Smooth muscle cell (in vitro differentiated cells): Measurements from ENCODE around the gene ATL2. TPM values are rescaled to one million over a fixed set of nuclear protein-coding genes. Genes with fewer than 3 reads are reported as not detected.

Experiments
- DNase-seq: peaks from one replicate; lab custom pipeline; 2025; ENCODE audit not compliant: unreplicated experiment; lab: John Stamatoyannopoulos, UW
- H2AFZ ChIP-seq: fragments of 200-600 bp; sonication (generic); 2 replicates; pipeline ENCODE4 v1.6.0; 2016; ENCODE audit warnings: antibody characterized with exemption, low read depth, mild to moderate bottlenecking
- H3F3A ChIP-seq: fragments of 200-600 bp; sonication (generic); 2 replicates; pipeline ENCODE4 v1.6.0; 2017; ENCODE audit warnings: antibody characterized with exemption, low read depth
- H3K27ac ChIP-seq: fragments of 200-600 bp; sonication (generic); 2 replicates; pipeline ENCODE4 v1.5.1; 2016; ENCODE audit warnings: low read depth, mild to moderate bottlenecking
- H3K27me3 ChIP-seq: fragments of 200-600 bp; sonication (generic); 2 replicates; pipeline ENCODE4 v1.6.1; 2016; ENCODE audit warnings: low read depth, mild to moderate bottlenecking
- H3K36me3 ChIP-seq: fragments of 200-600 bp; sonication (generic); 2 replicates; pipeline ENCODE4 v1.5.1; 2016; ENCODE audit warnings: low read depth
- H3K4me1 ChIP-seq: fragments of 200-600 bp; sonication (generic); 2 replicates; pipeline ENCODE4 v1.5.1; 2016; ENCODE audit warnings: low read depth
- H3K4me2 ChIP-seq: fragments of 200-600 bp; sonication (generic); 2 replicates; pipeline ENCODE4 v1.6.0; 2016; ENCODE audit warnings: mild to moderate bottlenecking
- H3K4me3 ChIP-seq: fragments of 200-600 bp; sonication (generic); 2 replicates; pipeline ENCODE4 v1.5.1; 2016; ENCODE audit warnings: mild to moderate bottlenecking
- H3K79me2 ChIP-seq: fragments of 200-600 bp; sonication (generic); 2 replicates; pipeline ENCODE4 v1.6.0; 2016; ENCODE audit warnings: low read depth, mild to moderate bottlenecking
- H3K9ac ChIP-seq: fragments of 200-600 bp; sonication (generic); 2 replicates; pipeline ENCODE4 v1.6.0; 2016; ENCODE audit warnings: low read depth
- H3K9me3 ChIP-seq: fragments of 200-600 bp; sonication (generic); replicated peaks from 2 replicates; pipeline ENCODE4 v1.5.1; 2016; ENCODE audit warnings: low read depth
- H4K20me1 ChIP-seq: fragments of 200-600 bp; sonication (generic); 2 replicates; pipeline ENCODE4 v1.6.0; 2016; ENCODE audit warnings: low read depth
- WGBS: methylation state at CpG from one replicate; pipeline ENCODE4 v1.1.7; 2016; ENCODE audit warnings: low lambda C conversion rate; 5-methylcytosine and 5-hydroxymethylcytosine counted together
- polyA plus RNA-seq: library from polyadenylated mRNA; unstranded; fragments of >200 nt; fragmentation: Nextera tagmentation; extraction: Ambion mirVana; gene quantifications from 2 replicates; pipeline ENCODE4 v1.2.1, GENCODE V29; 2016
- total RNA-seq: library from RNA; depleted of rRNA; stranded (reverse); fragments of >200 nt; gene quantifications from 2 replicates; pipeline ENCODE4 v1.2.3, GENCODE V29; 2014
- TF ChIP-seq, protein P1 (sequence below): fragments of 200-600 bp; sonication (generic); IDR thresholded peaks from 2 replicates; pipeline ENCODE4 v1.5.1; 2017; ENCODE audit warnings: borderline replicate concordance, mild to moderate bottlenecking, antibody characterized with exemption; ENCODE audit not compliant: insufficient read depth, poor library complexity, severe bottlenecking

Gene ATL2
- total and polyA plus RNA-seq, 2 experiments from 2014 or later = 19.9 to 56.7 TPM

DNA sequence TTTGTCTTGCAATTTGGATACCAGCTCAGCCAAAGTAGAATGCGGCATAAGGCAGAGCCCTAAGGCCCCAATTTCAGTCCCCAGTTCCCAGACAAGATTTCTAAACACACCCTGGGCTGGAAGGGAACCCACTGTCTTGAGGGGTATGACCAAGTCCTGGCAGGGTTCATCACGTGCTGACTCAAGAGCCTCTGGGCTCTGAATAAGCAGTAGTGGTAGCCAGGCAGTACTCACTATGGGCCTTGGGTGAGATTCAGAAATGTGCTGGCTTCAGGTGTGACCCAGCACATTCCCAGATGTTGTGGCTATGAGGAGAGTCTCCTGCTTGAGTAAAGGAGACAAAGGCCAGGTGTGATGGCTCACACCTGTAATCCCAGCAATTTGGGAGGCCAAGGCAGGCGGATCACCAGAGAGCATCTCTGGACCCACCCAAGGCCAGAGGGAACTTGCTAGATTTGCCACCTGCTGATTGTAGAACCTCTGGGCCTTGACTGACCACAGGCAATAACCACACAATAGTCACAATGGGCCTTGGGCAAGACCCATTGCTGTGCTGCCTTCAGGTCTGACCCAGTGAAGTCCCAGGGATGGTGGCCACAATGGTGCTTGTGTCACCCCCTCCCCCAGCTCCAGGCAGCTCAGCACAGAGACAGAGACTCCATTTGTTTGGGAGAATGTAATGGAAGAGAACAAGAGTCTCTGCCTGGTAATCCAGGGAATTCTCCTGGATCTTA lies 74.9 kb downstream of the ATL2 start:
- no peak overlapping the region for H3K9ac ChIP-seq
- 88% methylated on average over 3 of the region's 3 CpGs for WGBS
- H3K79me2 ChIP-seq = peaks cover 19% of the 10 kb centered on the region
- no peak overlapping the region for H3K4me2 ChIP-seq
- DNase-seq = no peak
- H3F3A ChIP-seq = no peaks in the 10 kb centered on the region
- TF ChIP-seq, protein P1, sequence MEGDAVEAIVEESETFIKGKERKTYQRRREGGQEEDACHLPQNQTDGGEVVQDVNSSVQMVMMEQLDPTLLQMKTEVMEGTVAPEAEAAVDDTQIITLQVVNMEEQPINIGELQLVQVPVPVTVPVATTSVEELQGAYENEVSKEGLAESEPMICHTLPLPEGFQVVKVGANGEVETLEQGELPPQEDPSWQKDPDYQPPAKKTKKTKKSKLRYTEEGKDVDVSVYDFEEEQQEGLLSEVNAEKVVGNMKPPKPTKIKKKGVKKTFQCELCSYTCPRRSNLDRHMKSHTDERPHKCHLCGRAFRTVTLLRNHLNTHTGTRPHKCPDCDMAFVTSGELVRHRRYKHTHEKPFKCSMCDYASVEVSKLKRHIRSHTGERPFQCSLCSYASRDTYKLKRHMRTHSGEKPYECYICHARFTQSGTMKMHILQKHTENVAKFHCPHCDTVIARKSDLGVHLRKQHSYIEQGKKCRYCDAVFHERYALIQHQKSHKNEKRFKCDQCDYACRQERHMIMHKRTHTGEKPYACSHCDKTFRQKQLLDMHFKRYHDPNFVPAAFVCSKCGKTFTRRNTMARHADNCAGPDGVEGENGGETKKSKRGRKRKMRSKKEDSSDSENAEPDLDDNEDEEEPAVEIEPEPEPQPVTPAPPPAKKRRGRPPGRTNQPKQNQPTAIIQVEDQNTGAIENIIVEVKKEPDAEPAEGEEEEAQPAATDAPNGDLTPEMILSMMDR = no peak
- H3K27me3 ChIP-seq = no peaks in the 10 kb centered on the region
- H4K20me1 ChIP-seq = peaks cover 9% of the 10 kb centered on the region
- H3K27ac ChIP-seq = no peak overlapping the region
- no peak overlapping the region for H3K4me3 ChIP-seq
- peaks cover 14% of the 10 kb centered on the region for H3K36me3 ChIP-seq
- no peaks in the 10 kb centered on the region for H3K9me3 ChIP-seq
- no peaks in the 10 kb centered on the region for H3K4me1 ChIP-seq
- H2AFZ ChIP-seq = no peak overlapping the region

DNA sequence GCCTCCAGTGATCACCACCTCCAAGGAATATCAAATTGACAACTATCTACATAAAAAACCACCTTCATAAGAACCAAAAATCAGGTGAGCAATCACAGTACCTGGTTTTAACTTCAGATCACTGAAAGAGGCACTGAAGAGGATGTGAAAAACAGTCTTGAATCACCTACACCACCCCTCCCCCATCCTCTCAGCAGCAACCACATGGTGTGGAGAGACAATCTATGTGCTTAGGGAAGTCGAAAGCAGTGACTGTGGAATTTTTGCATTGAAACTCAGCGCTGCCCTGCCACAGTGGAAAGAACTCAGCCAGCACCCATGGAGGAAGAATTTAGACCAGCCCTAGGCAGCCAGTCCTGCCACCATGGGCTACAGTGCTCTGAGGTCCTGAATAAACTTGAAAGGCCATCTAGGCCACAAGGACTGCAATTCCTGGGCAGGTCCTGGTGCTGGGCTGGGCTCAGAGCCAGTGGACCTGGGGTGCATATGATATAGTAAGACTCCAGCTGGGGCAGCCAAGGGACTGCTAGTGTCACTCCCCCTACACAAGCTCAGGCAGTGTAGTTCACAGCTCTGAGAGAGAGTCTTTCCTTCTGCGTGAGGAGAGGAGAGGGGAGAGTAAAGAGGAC lies 75.6 kb downstream of the ATL2 start:
- Histone ChIP-seq H3K9ac (no peak overlapping the region), H3K4me1 (no peaks in the 10 kb centered on the region), H3K27me3 (no peaks in the 10 kb centered on the region), H3K36me3 (peaks cover 14% of the 10 kb centered on the region), H3K9me3 (no peaks in the 10 kb centered on the region), H3K4me2 (no peak overlapping the region), H3F3A (no peaks in the 10 kb centered on the region), H4K20me1 (peaks cover 9% of the 10 kb centered on the region), H3K79me2 (peaks cover 17% of the 10 kb centered on the region), H3K4me3 (no peak overlapping the region), H2AFZ (no peak overlapping the region), H3K27ac (no peak overlapping the region)
- TF ChIP-seq, protein P1 = no peak
- no peak for DNase-seq
- WGBS = 75% methylated on average over 3 of the region's 3 CpGs

DNA sequence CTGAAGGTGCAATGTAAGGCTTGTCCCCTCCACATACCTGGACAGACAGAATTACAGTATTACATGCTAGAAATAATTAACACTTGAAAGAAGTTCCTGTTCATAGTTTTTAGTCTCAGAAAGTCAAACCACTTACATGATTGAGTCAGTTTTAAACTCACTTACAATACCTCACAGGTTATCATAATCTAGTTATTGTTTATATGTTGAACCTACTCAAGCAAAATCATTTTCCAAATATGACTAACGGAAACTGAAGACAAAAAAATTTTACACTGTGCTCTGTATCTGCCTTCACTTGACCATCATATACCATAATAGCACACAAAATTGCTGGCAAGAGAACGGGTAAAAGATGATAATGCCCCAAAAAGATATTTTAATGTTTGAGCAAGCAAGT lies 78.5 kb downstream of the ATL2 start:
- Histone ChIP-seq H3K27me3 (no peaks in the 10 kb centered on the region), H3K9ac (no peak overlapping the region), H3K79me2 (no peaks in the 10 kb centered on the region), H3K27ac (no peak overlapping the region), H3K4me3 (no peak overlapping the region), H3F3A (no peaks in the 10 kb centered on the region), H3K36me3 (peaks cover 14% of the 10 kb centered on the region), H3K4me2 (no peak overlapping the region), H3K9me3 (no peaks in the 10 kb centered on the region), H3K4me1 (no peaks in the 10 kb centered on the region), H4K20me1 (peaks cover 9% of the 10 kb centered on the region), H2AFZ (no peak overlapping the region)
- WGBS = 96% methylated on average over 2 of the region's 2 CpGs
- DNase-seq = no peak
- TF ChIP-seq, protein P1 = no peak
